ENCODE measurements around the gene POLR2J3. TPM values are rescaled to one million over a fixed set of nuclear protein-coding genes. Genes with fewer than 3 reads are reported as not detected.
A peak's percentile ranks its signal among the peaks of the same experiment; 100 is the strongest.
"Not testable (repeated sequence)": the region's sequence is repeated elsewhere in the genome, so short reads cannot be mapped to it uniquely, and the experiment has no call there.

Gene POLR2J3
- total RNA-seq, 2 donors from 2014 or later, result 36.3 to 68.0 TPM

DNA sequence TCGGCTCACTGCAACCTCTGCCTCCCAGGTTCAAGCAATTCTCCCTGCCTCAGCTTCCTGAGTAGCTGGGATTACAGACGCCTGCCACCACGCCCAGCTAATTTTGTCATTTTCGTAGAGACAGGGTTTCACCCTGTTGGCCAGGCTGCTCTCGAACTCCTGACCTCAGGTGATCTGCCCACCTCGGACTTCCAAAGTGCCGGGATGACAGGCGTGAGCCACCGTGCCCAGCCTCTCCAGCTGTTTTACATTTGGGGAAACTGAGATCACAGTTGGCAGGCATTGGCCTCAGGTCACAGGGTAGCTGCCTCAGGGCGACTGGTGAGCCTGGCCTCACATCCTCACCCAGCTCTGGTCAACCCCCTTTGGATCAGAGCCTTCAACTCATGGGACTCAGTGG is 37.4 kb upstream of the POLR2J3 start:
- H3K27ac ChIP-seq; DNase-seq (ENCODE audit: low spot score); H3K36me3 ChIP-seq; H3K9me3 ChIP-seq; H3K27me3 ChIP-seq (replicated peaks; ENCODE audit: insufficient read depth); ATAC-seq (ENCODE audit: insufficient number of reproducible peaks, low FRiP score, low read depth); H3K4me1 ChIP-seq (ENCODE audit: control insufficient read depth in 1 of 2, low read depth in 2 of 2); H3K4me3 ChIP-seq: not testable (repeated sequence)

DNA sequence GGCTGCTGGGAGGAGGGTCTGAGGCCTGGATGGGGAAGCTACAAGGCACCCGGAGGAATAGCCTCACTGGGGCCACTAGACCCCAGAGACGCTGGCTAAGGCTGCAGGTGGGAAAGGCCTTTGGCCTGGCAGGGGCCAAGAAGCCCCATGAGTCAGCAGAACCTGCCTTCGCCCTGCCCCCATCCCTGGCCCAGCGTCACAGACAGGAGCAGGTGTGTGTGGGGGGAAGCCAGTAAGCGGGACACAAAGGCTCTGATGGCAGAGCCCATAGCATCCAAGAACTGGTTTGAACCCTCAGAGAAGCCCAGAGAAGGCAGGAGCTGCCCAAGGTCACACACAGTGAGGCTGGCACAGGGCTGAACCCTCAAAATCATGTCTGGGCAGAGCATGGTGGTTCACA is 34.5 kb upstream of the POLR2J3 start:
- not testable (repeated sequence) for H3K9me3 ChIP-seq; H3K36me3 ChIP-seq; H3K27ac ChIP-seq; ATAC-seq (ENCODE audit: insufficient number of reproducible peaks, low FRiP score, low read depth); H3K4me1 ChIP-seq (ENCODE audit: control insufficient read depth in 1 of 2, low read depth in 2 of 2); H3K27me3 ChIP-seq (replicated peaks; ENCODE audit: insufficient read depth); DNase-seq (ENCODE audit: low spot score); H3K4me3 ChIP-seq

DNA sequence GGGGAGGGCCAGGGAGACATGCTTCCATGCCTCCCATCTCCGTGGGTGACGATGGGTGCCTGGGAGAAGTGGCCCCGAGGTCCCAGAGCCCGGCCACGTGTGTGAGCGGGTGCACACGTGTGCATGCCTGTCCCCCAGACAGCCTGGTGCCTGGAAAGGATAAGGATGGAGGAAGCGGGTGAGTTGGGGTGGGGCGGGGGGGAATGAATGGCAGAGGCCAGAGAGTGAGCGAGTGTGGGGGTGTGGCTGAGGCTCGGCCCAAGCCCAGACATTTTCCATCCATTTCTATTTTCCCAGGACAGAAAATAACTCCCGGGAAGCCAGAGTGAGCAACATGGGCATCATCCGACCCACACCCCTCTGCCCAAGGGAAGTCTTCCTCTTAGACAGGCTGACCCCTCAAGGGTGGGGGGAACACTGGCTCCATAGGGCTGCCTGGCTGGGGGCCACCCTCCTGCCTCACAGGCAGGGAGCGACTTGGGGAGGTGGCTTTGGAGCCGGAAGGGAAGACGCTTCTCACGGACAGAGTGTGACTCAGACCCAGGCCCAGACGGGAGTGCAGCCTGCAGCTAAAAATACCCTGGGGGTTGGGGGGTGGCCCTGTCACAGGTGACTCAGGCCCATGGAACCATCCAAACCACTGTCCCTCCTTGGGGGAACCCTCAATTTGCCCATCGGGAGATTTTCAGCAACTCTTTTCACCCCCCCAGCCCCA is 32.2 kb upstream of the POLR2J3 start:
- peak; percentile 76 for ATAC-seq (ENCODE audit: insufficient number of reproducible peaks, low FRiP score, low read depth)
- H3K36me3 ChIP-seq; H3K4me3 ChIP-seq; H3K9me3 ChIP-seq; H3K27me3 ChIP-seq (replicated peaks; ENCODE audit: insufficient read depth); DNase-seq (ENCODE audit: low spot score); H3K4me1 ChIP-seq (ENCODE audit: control insufficient read depth in 1 of 2, low read depth in 2 of 2); H3K27ac ChIP-seq: not testable (repeated sequence)

DNA sequence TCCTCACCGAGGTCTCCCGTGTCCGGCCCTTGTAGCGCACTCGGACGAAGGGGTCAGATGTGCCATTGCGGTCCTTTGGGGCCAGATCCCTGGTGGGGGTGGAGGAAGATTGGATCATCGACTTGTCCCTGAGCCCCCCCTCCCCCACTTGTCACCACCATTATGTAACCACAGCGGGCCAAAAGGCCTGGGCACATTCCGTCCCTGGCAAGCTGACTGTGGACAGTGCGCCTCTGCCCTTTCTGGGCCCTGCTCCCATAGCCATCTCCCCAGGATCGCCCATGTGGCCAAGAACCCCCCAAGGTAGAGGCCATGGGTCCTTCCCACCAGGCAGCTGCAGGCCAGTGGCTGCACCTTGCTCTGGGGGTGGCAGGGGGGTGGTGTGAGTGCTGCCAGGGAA is 29.9 kb upstream of the POLR2J3 start:
- H3K4me3 ChIP-seq; H3K27me3 ChIP-seq (replicated peaks; ENCODE audit: insufficient read depth); H3K4me1 ChIP-seq (ENCODE audit: control insufficient read depth in 1 of 2, low read depth in 2 of 2); H3K36me3 ChIP-seq; ATAC-seq (ENCODE audit: insufficient number of reproducible peaks, low FRiP score, low read depth); DNase-seq (ENCODE audit: low spot score); H3K9me3 ChIP-seq; H3K27ac ChIP-seq: not testable (repeated sequence)

DNA sequence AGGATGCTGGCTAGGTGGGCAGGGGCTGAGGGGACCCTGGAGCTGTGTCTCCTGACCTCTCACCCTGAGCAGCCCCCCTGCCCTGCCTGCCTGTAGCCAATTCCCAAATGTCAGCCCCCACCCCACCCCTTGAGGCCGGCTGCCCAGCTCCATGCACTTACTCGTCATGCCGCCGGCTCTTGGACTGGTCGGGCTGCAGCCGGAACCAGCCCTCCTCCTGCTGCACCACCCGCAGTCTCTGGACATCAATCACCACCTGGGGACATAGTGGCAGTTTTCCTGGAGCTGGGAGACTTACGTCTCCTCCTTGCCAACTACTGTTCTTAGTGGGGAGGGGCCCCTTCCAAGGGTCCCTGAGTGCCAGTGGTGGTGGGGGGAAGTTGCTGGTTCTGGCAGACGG is 27.3 kb upstream of the POLR2J3 start:
- not testable (repeated sequence) for DNase-seq (ENCODE audit: low spot score); H3K9me3 ChIP-seq; H3K36me3 ChIP-seq; H3K27me3 ChIP-seq (replicated peaks; ENCODE audit: insufficient read depth); ATAC-seq (ENCODE audit: insufficient number of reproducible peaks, low FRiP score, low read depth); H3K27ac ChIP-seq; H3K4me3 ChIP-seq; H3K4me1 ChIP-seq (ENCODE audit: control insufficient read depth in 1 of 2, low read depth in 2 of 2)

DNA sequence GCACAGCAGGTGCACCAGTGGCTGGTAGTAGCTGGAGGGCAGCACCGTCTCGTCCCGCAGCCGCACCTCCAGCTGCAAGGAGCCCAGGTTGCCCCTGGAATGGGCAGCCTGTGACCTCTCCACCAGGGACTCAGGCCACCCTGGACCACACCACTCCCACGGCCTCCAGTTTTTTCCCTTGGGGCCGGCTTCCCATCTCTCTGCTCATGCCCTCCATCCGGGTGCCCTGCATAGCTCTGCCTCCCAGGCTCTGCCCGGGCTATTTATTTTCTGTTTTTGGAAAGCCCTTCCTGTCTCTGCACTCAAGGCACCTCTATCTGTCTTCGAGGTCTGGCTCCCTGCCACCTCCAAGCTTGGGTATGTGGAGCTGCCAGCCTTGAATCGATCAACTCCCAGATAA is 23.7 kb upstream of the POLR2J3 start:
- not testable (repeated sequence) for H3K4me1 ChIP-seq (ENCODE audit: control insufficient read depth in 1 of 2, low read depth in 2 of 2); H3K36me3 ChIP-seq; ATAC-seq (ENCODE audit: insufficient number of reproducible peaks, low FRiP score, low read depth); DNase-seq (ENCODE audit: low spot score); H3K9me3 ChIP-seq; H3K27ac ChIP-seq; H3K4me3 ChIP-seq; H3K27me3 ChIP-seq (replicated peaks; ENCODE audit: insufficient read depth)

DNA sequence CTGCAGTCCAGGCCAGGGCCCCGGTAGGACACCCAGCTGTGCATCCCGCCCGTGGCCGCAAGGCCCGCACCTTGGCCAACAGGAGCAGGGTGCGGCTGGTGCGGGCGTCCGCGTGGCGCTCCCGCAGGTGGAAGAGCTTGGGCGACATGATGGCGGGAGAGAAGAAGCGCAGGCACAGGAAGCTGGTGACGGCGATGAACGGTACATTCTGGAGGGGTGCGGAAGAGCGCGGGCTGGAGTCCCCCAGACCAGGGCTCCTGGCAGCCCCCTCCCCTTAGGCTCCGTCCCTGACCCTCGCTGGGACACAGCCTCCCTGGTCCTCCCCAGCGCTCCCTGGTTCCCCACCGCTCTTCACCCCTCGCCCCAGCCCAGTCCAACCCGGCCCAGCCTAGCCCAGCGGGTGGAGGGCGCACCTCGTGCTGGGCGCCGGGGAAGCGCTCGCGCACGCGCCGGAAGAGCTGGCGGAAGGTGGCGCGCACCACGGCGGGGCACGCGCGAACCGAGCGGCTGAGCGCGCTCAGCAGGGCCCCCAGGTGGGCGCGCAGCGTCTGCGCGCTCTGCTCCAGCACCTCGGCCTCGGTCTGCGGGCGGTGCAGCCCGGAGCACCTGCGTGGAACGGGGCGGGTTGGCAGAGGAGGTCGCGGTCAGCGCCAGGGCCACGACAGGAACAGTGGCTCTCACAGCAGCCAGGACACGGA is 21.4 kb upstream of the POLR2J3 start:
- not testable (repeated sequence) for ATAC-seq (ENCODE audit: insufficient number of reproducible peaks, low FRiP score, low read depth); DNase-seq (ENCODE audit: low spot score); H3K27me3 ChIP-seq (replicated peaks; ENCODE audit: insufficient read depth); H3K27ac ChIP-seq; H3K9me3 ChIP-seq; H3K4me3 ChIP-seq; H3K36me3 ChIP-seq; H3K4me1 ChIP-seq (ENCODE audit: control insufficient read depth in 1 of 2, low read depth in 2 of 2)

DNA sequence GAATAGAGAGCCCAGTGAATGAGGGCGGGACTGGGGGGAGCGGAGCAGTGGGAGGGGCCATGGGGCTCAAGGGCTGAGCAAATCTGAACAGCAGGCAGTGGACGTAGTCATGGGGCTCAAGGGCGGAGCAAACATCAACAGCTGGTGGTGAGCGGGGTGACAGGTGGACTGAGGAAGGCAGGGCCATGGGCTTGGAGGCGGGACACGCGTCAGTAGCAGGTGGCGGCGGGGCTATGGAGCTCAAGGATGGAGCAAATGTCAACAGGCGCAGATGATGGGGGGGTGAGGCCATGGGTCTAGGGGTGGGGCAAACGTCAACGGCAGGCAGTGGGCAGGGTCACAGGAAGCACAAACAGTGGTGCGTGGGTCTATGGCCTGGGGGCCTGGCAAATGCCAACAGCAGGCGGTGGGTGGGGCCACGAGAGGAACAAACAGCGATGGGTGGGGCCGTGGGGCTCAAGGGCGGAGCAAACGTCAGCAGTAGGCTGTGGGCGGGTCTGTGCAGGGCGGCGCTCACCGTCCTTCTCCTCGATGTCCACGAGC is 20.2 kb upstream of the POLR2J3 start:
- not testable (repeated sequence) for H3K4me3 ChIP-seq; H3K27ac ChIP-seq; H3K9me3 ChIP-seq; DNase-seq (ENCODE audit: low spot score); H3K36me3 ChIP-seq; H3K27me3 ChIP-seq (replicated peaks; ENCODE audit: insufficient read depth); H3K4me1 ChIP-seq (ENCODE audit: control insufficient read depth in 1 of 2, low read depth in 2 of 2)
- peak; percentile 32 for ATAC-seq (ENCODE audit: insufficient number of reproducible peaks, low FRiP score, low read depth)

DNA sequence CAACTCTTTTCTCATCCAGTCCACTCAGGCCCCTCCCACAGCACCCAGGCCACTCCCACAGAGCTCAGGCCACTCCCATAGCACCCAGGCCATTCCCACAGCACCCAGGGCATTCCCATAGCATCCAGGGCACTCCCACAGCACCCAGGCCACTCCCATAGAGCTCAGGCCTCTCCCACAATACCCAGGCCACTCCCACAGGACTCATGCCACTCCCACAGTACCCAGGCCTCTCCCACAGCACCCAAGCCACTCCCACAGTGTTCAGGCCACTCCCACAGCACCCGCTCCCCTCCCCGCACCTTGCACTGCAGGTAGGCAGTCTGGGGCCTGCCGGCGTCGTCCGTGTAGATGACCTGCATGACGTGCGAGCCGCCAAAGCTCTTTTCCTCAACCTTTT is 17.5 kb upstream of the POLR2J3 start:
- not testable (repeated sequence) for DNase-seq (ENCODE audit: low spot score); H3K9me3 ChIP-seq; H3K27me3 ChIP-seq (replicated peaks; ENCODE audit: insufficient read depth); ATAC-seq (ENCODE audit: insufficient number of reproducible peaks, low FRiP score, low read depth); H3K4me3 ChIP-seq; H3K36me3 ChIP-seq; H3K4me1 ChIP-seq (ENCODE audit: control insufficient read depth in 1 of 2, low read depth in 2 of 2); H3K27ac ChIP-seq

DNA sequence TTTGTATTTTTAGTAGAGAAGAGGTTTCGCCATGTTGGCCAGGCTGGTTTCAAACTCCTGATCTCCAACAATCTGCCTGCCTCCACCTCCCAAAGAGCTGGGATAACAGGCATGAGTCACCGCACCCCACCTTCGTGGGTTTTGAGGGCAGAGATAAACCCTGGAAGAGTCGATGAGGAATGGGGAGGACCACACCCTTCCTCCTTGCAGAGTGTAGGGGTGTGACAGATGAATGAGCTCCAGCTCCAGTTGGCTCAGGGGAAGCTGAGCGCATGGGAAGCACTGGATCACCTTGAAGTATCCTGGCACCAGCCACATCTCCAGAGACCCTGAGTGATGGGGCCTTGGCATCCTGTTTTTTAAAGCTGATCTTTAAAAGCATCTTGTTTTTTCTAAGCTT is 11.1 kb upstream of the POLR2J3 start:
- not testable (repeated sequence) for H3K27ac ChIP-seq; H3K9me3 ChIP-seq; H3K4me3 ChIP-seq; H3K27me3 ChIP-seq (replicated peaks; ENCODE audit: insufficient read depth); H3K36me3 ChIP-seq; H3K4me1 ChIP-seq (ENCODE audit: control insufficient read depth in 1 of 2, low read depth in 2 of 2); DNase-seq (ENCODE audit: low spot score); ATAC-seq (ENCODE audit: insufficient number of reproducible peaks, low FRiP score, low read depth)

DNA sequence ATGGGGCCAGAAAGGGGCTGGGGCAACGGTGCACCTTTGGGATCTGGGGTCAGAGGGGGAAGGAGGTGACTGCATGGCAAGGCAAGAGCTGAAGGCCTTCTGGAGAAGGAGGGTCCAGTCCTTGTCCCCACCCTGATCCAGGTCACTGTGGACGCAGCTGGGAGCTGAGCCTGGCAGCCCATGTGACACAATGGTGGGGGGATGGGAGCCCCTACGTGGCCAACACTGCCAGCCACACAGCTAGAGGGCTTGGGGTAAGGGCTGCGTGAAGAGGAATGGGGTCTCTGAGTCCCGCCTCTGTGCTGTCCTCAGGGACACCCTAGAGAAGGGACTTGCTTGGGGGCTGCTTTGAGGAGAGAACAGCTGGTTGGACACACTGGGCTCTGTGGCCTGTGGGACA is 9.3 kb upstream of the POLR2J3 start:
- not testable (repeated sequence) for H3K9me3 ChIP-seq; H3K36me3 ChIP-seq; DNase-seq (ENCODE audit: low spot score); H3K27me3 ChIP-seq (replicated peaks; ENCODE audit: insufficient read depth); H3K27ac ChIP-seq; H3K4me3 ChIP-seq; H3K4me1 ChIP-seq (ENCODE audit: control insufficient read depth in 1 of 2, low read depth in 2 of 2); ATAC-seq (ENCODE audit: insufficient number of reproducible peaks, low FRiP score, low read depth)

DNA sequence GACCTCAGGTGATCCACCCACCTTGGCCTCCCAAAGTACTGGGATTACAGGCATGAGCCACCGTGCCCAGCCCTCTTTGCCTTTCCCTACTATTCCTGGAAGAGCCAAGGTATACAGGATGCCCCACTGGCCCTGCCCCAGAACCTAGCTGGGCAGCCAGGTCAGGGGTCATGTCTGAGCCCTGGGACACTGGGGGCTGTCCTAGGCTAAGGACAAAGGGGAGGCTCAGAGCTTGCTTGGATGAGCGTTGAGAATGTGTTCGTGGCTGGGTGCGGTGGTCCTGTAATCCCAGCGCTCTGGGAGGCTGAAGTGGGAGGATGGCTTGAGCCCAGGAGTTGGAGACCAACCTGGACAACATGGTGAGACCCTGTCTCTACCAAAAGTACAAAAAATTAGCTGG is 6.1 kb upstream of the POLR2J3 start:
- not testable (repeated sequence) for H3K36me3 ChIP-seq; H3K27ac ChIP-seq; ATAC-seq (ENCODE audit: insufficient number of reproducible peaks, low FRiP score, low read depth); H3K4me1 ChIP-seq (ENCODE audit: control insufficient read depth in 1 of 2, low read depth in 2 of 2); H3K9me3 ChIP-seq; H3K27me3 ChIP-seq (replicated peaks; ENCODE audit: insufficient read depth); H3K4me3 ChIP-seq; DNase-seq (ENCODE audit: low spot score)

All from thoracic aorta (tissue), 2 donors.